Fibroblast of mammary gland (primary cell): ENCODE results near the gene MS4A18.
"Not testable (repeated sequence)": the region's sequence is repeated elsewhere in the genome, so short reads cannot be mapped to it uniquely, and the experiment has no call there.

Experiments used
- DNase-seq: peaks from one replicate; pipeline ENCODE4 v3.0.0-alpha.2; 2010; ENCODE audit warnings: low read depth
- H3K4me3 ChIP-seq: 2 replicates; pipeline ENCODE4 v1.5.1; 2011; ENCODE audit warnings: low read depth, mild to moderate bottlenecking, low read length, moderate library complexity; ENCODE audit not compliant: control insufficient read depth
- CTCF ChIP-seq: conservative IDR thresholded peaks from 2 replicates; pipeline ENCODE4 v1.5.1; 2011; ENCODE audit warnings: low read depth, low read length, inconsistent platforms; ENCODE audit not compliant: control insufficient read depth, insufficient read depth

The MS4A18 gene

GRCh38 chr11:60756307-60757032 is 31.9 kb downstream of the MS4A18 start, which contains the start of gene MS4A15:
MS4A15 (plus strand) TSS chr11:60756867; CDS start chr11:60763734, 6,867 bp downstream.
- H3K4me3 ChIP-seq = no peak within 1 kb of the TSS
- DNase-seq = no peak
- TF ChIP-seq CTCF = peak; percentile 20

- H3K4me3 ChIP-seq = no peak overlapping the region
- DNase-seq = no peak
- no peak for TF ChIP-seq CTCF
Measured at GRCh38 chr11:60757231-60757800, 32.8 kb downstream of the MS4A18 start.

- DNase-seq, H3K4me3 ChIP-seq: not testable (repeated sequence)
Measured at GRCh38 chr11:60758671-60759070, 34.2 kb downstream of the MS4A18 start.

GRCh38 chr11:60759438-60760225 is 35.1 kb downstream of the MS4A18 start:
- not testable (repeated sequence) for DNase-seq, H3K4me3 ChIP-seq

- DNase-seq = no peak
- no peak overlapping the region for H3K4me3 ChIP-seq
- TF ChIP-seq CTCF = no peak
Measured at GRCh38 chr11:60761436-60762190, 37.1 kb downstream of the MS4A18 start.

- peak; percentile 33 for TF ChIP-seq CTCF
- no peak overlapping the region for H3K4me3 ChIP-seq
- DNase-seq = no peak
Measured at GRCh38 chr11:60762851-60763691, 38.6 kb downstream of the MS4A18 start.
